ENCODE measurements around the gene SUCNR1.

- peak in 1 of 5 experiments; percentile 18 for TF ChIP-seq CTCF (IDR thresholded peaks at IDR 0.05 in 4 of 5, conservative IDR thresholded peaks at IDR 0.05 in 1 of 5)
- TF ChIP-seq POLR2A (IDR thresholded peaks at IDR 0.05) = no peak
These were observed 34.2 kb upstream of the SUCNR1 start for GRCh38 chr3:151839313-151839631.
